Measurements from ENCODE around the gene FAIM2.
"Not testable (repeated sequence)": the region's sequence is repeated elsewhere in the genome, so short reads cannot be mapped to it uniquely, and the experiment has no call there.

Gene FAIM2

GRCh38 chr12:49881415-49882247 is 22.1 kb downstream of the FAIM2 start:
- no peak overlapping the region for H3K27ac ChIP-seq
- TF ChIP-seq ZFX (IDR thresholded peaks at IDR 0.05) (no peak), CTCF (conservative IDR thresholded peaks at IDR 0.05) (no peak)

- H3K27ac ChIP-seq: no peak overlapping the region
- no peak for TF ChIP-seq ZFX (IDR thresholded peaks at IDR 0.05)
- TF ChIP-seq CTCF (conservative IDR thresholded peaks at IDR 0.05): no peak
These were observed 22.8 kb downstream of the FAIM2 start for GRCh38 chr12:49880756-49881414.

- H3K27ac ChIP-seq: not testable (repeated sequence)
These were observed 24.6 kb downstream of the FAIM2 start for GRCh38 chr12:49879065-49879464.

- TF ChIP-seq ZFX (IDR thresholded peaks at IDR 0.05): no peak
- TF ChIP-seq CTCF (conservative IDR thresholded peaks at IDR 0.05): no peak
- no peak overlapping the region for H3K27ac ChIP-seq
These were observed 25.7 kb downstream of the FAIM2 start for GRCh38 chr12:49878021-49878420.

- TF ChIP-seq ZFX (IDR thresholded peaks at IDR 0.05) (no peak), CTCF (conservative IDR thresholded peaks at IDR 0.05) (no peak)
- no peak overlapping the region for H3K27ac ChIP-seq
These were observed 26.6 kb downstream of the FAIM2 start for GRCh38 chr12:49877066-49877465.

GRCh38 chr12:49876070-49876469 is 27.6 kb downstream of the FAIM2 start:
- no peak overlapping the region for H3K27ac ChIP-seq
- TF ChIP-seq CTCF (conservative IDR thresholded peaks at IDR 0.05) (no peak), ZFX (IDR thresholded peaks at IDR 0.05) (no peak)

GRCh38 chr12:49875115-49875720 is 28.5 kb downstream of the FAIM2 start:
- TF ChIP-seq CTCF (conservative IDR thresholded peaks at IDR 0.05): no peak
- no peak for TF ChIP-seq ZFX (IDR thresholded peaks at IDR 0.05)
- no peak overlapping the region for H3K27ac ChIP-seq

Data from C4-2B (cell line).